Parathyroid adenoma (tissue), 2 donors: Measurements from ENCODE around the gene FZD1.

Experiments
- H2AFZ ChIP-seq: fragments of 300-600 bp; sonication (generic); one replicate; pipeline ENCODE4 v1.7.0; 2017; ENCODE audit warnings: antibody characterized with exemption, mild to moderate bottlenecking
- H3K27ac ChIP-seq: fragments of 300-600 bp; sonication (generic); one replicate; pipeline ENCODE4 v1.7.0; 2017
- H3K27me3 ChIP-seq: fragments of 300-600 bp; sonication (generic); one replicate; pipeline ENCODE4 v1.7.0; 2017; ENCODE audit warnings: low read length; ENCODE audit not compliant: control insufficient read depth, insufficient read depth
- H3K36me3 ChIP-seq: fragments of 300-600 bp; sonication (generic); one replicate; pipeline ENCODE4 v1.7.0; 2017; ENCODE audit warnings: low read length; ENCODE audit not compliant: control insufficient read depth, insufficient read depth
- H3K4me1 ChIP-seq: fragments of 300-600 bp; sonication (generic); one replicate; pipeline ENCODE4 v1.7.0; 2017; ENCODE audit warnings: control low read depth
- H3K4me2 ChIP-seq: fragments of 300-600 bp; sonication (generic); one replicate; pipeline ENCODE4 v1.7.0; 2017; ENCODE audit warnings: low read length
- H3K4me3 ChIP-seq: fragments of 300-600 bp; sonication (generic); one replicate; pipeline ENCODE4 v1.7.0; 2017; ENCODE audit warnings: low read depth, low read length
- H3K79me2 ChIP-seq: fragments of 300-600 bp; sonication (generic); one replicate; pipeline ENCODE4 v1.7.0; 2017; ENCODE audit warnings: control low read depth
- H3K9ac ChIP-seq: fragments of 300-600 bp; sonication (generic); one replicate; pipeline ENCODE4 v1.7.0; 2017; ENCODE audit warnings: mild to moderate bottlenecking
- H3K9me3 ChIP-seq: fragments of 300-600 bp; sonication (generic); one replicate; pipeline ENCODE4 v1.7.0; 2017; ENCODE audit warnings: low read length; ENCODE audit not compliant: control insufficient read depth
- TF ChIP-seq, protein P1 (sequence below): fragments of 300-600 bp; sonication (generic); IDR thresholded peaks from one replicate; pipeline ENCODE4 v1.7.0; 2017; ENCODE audit warnings: antibody characterized with exemption, mild to moderate bottlenecking
- donor health status: primary hyperparathyroidism.

FZD1 gene

DNA sequence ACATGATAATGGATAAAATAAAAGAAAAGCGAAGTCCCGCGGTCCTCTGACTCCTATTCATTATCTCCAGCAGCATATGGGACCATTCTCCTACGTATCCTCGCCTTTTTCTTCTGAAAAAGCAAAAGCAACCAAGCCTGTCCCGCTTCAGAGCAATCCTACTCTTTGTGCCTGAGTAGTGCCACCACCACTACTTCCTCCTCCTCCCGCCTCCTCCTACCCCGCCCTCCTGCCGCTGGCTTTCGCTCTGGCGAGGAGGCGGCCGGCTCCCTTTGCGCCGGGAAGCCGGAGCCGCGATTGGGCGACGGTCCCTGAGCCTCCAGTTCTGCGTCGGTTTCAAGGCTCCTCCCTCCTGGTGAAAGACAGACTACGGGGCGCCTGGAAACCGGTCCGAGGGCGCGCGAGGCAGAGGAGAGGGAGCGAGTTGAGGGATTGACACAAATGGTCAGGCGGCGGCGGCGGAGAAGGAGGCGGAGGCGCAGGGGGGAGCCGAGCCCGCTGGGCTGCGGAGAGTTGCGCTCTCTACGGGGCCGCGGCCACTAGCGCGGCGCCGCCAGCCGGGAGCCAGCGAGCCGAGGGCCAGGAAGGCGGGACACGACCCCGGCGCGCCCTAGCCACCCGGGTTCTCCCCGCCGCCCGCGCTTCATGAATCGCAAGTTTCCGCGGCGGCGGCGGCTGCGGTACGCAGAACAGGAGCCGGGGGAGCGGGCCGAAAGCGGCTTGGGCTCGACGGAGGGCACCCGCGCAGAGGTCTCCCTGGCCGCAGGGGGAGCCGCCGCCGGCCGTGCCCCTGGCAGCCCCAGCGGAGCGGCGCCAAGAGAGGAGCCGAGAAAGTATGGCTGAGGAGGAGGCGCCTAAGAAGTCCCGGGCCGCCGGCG lies at the start of gene FZD1:
Gene FZD1 (plus strand): TSS at position 388 of the 878 bp plus-strand sequence. CDS start 448 bp downstream, at position 836.
- Histone ChIP-seq H3K9ac (peak within 1 kb of the TSS; percentile 32), H3K4me3 (peak within 1 kb of the TSS; percentile 86), H3K27me3 (no peaks in the 10 kb centered on the region), H3K4me2 (peak within 1 kb of the TSS; percentile 96), H3K4me1 (no peaks in the 10 kb centered on the region), H3K27ac (peak within 1 kb of the TSS; percentile 78), H3K36me3 (no peaks in the 10 kb centered on the region), H3K79me2 (no peaks in the 10 kb centered on the region), H3K9me3 (no peaks in the 10 kb centered on the region), H2AFZ (peak within 1 kb of the TSS; percentile 92)
- TF ChIP-seq, protein P1, sequence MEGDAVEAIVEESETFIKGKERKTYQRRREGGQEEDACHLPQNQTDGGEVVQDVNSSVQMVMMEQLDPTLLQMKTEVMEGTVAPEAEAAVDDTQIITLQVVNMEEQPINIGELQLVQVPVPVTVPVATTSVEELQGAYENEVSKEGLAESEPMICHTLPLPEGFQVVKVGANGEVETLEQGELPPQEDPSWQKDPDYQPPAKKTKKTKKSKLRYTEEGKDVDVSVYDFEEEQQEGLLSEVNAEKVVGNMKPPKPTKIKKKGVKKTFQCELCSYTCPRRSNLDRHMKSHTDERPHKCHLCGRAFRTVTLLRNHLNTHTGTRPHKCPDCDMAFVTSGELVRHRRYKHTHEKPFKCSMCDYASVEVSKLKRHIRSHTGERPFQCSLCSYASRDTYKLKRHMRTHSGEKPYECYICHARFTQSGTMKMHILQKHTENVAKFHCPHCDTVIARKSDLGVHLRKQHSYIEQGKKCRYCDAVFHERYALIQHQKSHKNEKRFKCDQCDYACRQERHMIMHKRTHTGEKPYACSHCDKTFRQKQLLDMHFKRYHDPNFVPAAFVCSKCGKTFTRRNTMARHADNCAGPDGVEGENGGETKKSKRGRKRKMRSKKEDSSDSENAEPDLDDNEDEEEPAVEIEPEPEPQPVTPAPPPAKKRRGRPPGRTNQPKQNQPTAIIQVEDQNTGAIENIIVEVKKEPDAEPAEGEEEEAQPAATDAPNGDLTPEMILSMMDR, result no peak

DNA sequence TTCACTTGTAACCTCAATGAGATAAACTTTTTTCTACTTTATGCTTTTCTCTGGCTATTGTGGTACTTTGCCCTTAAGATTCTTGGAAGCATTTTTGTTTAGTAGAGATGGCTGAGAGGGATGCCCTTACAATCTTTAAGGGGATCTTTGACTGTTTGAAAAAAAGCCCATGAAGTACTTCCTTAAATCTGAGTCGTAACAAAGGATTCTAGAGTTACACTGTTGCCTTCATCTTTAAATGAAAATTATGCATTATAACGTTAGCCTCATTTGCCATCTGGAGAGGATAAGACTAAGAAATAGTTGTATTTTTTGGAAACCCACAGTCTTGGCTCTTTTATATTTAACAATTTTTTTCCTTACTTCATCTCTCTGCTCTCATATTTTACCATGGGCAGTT lies 37.8 kb upstream of the FZD1 start:
- Histone ChIP-seq H3K4me2 (no peak overlapping the region), H3K79me2 (no peaks in the 10 kb centered on the region), H3K36me3 (no peaks in the 10 kb centered on the region), H3K4me3 (no peak overlapping the region), H3K9ac (no peak overlapping the region), H3K4me1 (no peaks in the 10 kb centered on the region), H3K27me3 (no peaks in the 10 kb centered on the region), H3K27ac (no peak overlapping the region), H3K9me3 (no peaks in the 10 kb centered on the region), H2AFZ (no peak overlapping the region)
- TF ChIP-seq, protein P1, result no peak

DNA sequence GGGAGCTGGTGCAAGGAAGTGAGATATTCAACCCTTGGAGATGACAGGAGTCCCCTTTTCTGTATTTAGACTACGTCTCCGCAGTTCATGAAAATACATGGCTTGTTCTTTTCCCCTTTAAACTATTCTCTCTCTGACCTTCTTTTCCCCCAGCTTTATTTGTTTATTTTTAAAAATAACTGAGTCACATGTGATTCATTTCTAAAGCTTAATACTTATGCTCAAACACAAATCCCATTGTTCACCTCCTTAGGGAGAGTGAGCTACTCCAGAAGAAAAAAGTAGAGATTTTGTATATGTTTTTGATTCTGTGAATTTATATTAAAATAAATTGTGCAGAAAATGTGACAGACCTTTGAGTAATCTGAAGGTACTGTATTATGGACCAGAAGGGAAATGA lies 35.9 kb upstream of the FZD1 start:
- H2AFZ ChIP-seq, result no peak overlapping the region
- no peaks in the 10 kb centered on the region for H3K36me3 ChIP-seq
- H3K4me1 ChIP-seq, result no peaks in the 10 kb centered on the region
- no peak overlapping the region for H3K9ac ChIP-seq
- H3K4me2 ChIP-seq, result no peak overlapping the region
- no peaks in the 10 kb centered on the region for H3K9me3 ChIP-seq
- H3K27ac ChIP-seq, result no peak overlapping the region
- H3K27me3 ChIP-seq, result no peaks in the 10 kb centered on the region
- TF ChIP-seq, protein P1, result no peak
- H3K4me3 ChIP-seq, result no peak overlapping the region
- H3K79me2 ChIP-seq, result no peaks in the 10 kb centered on the region

DNA sequence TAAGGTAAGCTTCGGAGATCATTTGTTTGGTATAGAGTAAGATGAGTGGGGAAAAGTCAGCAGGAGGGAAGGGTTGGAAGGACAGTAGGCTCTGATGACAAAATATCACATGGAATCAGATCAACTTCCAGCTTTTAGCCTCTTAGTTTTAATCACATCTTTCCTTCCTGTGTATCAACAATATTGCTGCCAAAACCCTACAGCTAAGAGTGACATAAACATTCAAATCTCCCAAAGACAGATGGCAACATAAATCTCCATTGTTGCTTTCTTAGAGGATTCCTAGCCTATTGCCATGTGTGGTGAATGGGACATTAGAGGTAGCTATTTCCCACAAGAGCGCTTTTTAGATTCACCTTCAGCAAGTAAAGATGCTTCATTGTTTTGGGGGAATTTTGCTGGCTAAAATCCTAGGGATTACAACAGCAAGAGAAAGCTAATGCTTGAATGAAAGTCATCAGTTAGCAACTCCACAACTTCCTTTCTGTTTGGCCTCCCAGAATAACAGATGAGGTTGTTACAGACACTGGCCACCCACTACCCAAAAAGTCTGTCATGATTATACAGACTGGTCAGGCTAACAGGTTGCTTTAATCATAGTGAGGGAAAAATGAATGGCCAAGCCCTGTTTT lies 35.2 kb upstream of the FZD1 start:
- Histone ChIP-seq H3K36me3 (no peaks in the 10 kb centered on the region), H3K9ac (no peak overlapping the region), H3K27ac (no peak overlapping the region), H3K4me2 (no peak overlapping the region), H2AFZ (no peak overlapping the region), H3K9me3 (no peaks in the 10 kb centered on the region), H3K4me3 (no peak overlapping the region), H3K79me2 (no peaks in the 10 kb centered on the region), H3K4me1 (no peaks in the 10 kb centered on the region), H3K27me3 (no peaks in the 10 kb centered on the region)
- TF ChIP-seq, protein P1, result no peak
